Coronary artery (tissue), 2 donors: ENCODE data around the gene OR10AD1.
"Not testable (repeated sequence)": the region's sequence is repeated elsewhere in the genome, so short reads cannot be mapped to it uniquely, and the experiment has no call there.

Experiments
- DNase-seq: peaks from one replicate; pipeline ENCODE4 v3.0.0-alpha.2; 2017; ENCODE audit warnings: low spot score
- H3K27ac ChIP-seq, 2 donors: fragments of 200-600 bp; sonication (generic); one replicate each; pipeline ENCODE4 v1.5.1; 2016 to 2019
- H3K4me3 ChIP-seq: fragments of 200-600 bp; sonication (generic); 2 replicates; pipeline ENCODE4 v1.5.1; 2016; ENCODE audit warnings: mild to moderate bottlenecking, moderate library complexity
- TF ChIP-seq, protein P1 (sequence below): fragments of 200-600 bp; sonication (generic); IDR thresholded peaks from one replicate; pipeline ENCODE4 v1.5.1; 2019; ENCODE audit warnings: antibody characterized with exemption

Gene OR10AD1

DNA sequence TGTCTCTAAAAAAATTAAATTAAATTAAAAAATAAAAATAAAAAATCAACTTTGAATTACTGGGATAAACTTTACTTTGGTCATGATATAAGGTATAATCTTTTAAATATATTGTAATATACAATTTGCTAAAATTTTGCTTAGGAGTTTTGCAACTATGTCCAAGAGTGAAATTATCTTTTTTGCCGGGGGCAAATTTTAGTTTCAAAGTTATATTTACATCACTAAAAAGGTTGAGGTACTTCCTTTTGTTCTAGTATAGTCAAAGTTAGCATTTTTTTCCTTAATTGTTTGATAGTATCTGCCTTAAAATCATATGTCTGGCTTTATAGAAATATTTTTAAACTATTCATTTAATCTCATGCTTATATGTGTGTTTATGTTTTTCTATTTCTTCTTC lies 17.6 kb upstream of the OR10AD1 start:
- TF ChIP-seq, protein P1, sequence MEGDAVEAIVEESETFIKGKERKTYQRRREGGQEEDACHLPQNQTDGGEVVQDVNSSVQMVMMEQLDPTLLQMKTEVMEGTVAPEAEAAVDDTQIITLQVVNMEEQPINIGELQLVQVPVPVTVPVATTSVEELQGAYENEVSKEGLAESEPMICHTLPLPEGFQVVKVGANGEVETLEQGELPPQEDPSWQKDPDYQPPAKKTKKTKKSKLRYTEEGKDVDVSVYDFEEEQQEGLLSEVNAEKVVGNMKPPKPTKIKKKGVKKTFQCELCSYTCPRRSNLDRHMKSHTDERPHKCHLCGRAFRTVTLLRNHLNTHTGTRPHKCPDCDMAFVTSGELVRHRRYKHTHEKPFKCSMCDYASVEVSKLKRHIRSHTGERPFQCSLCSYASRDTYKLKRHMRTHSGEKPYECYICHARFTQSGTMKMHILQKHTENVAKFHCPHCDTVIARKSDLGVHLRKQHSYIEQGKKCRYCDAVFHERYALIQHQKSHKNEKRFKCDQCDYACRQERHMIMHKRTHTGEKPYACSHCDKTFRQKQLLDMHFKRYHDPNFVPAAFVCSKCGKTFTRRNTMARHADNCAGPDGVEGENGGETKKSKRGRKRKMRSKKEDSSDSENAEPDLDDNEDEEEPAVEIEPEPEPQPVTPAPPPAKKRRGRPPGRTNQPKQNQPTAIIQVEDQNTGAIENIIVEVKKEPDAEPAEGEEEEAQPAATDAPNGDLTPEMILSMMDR: no peak
- no peak for DNase-seq
- Histone ChIP-seq H3K27ac (no peak overlapping the region), H3K4me3 (no peak overlapping the region)

DNA sequence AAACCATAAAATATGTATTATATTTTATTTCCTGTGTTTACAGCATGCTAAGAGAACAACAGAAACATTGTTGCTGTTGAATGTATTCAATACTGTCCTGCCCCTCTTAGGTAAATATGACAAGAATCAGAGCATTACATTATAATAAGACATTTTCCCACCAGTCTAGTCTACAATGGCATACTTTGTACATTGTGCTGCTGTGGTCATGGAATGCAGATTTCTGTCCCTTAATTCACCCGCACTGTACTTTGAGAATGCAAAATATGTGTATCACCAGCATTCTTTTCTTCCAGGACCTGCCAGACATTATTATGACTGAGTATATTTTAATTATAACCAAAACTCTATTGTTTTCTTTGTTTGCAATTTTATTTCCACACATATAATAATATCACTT lies 16.5 kb upstream of the OR10AD1 start:
- H3K27ac ChIP-seq: no peak overlapping the region
- TF ChIP-seq, protein P1: no peak
- no peak for DNase-seq
- no peak overlapping the region for H3K4me3 ChIP-seq

DNA sequence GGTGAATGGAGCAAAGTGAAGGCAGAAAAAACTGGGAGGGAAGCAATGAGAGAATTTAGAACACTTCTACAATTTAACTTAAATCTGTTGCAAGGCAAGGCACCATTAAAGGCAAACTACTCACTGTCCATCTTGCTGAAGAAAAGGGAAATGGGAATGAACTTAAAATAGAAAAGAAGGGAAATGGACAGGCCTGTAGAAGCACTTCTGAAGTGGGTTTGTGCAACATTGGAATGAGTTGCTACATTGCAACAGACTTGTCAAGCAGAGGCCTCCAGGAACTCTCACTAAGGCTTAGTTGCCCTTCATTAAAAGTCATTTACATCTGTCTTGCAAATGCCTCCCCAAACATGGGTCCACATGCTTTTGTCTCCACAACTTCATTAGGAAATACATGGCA lies 13.7 kb upstream of the OR10AD1 start:
- Histone ChIP-seq H3K4me3 (no peak overlapping the region), H3K27ac (no peak overlapping the region)
- DNase-seq: no peak
- TF ChIP-seq, protein P1: no peak

DNA sequence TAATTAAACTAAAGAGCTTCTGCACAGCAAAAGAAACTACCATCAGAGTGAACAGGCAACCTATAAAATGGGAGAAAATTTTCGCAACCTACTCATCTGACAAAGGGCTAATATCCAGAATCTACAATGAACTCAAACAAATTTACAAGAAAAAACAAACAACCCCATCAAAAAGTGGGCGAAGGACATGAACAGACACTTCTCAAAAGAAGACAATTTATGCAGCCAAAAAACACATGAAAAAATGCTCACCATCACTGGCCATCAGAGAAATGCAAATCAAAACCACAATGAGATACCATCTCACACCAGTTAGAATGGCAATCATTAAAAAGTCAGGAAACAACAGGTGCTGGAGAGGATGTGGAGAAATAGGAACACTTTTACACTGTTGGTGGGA lies 6.4 kb upstream of the OR10AD1 start:
- not testable (repeated sequence) for DNase-seq, H3K27ac ChIP-seq, H3K4me3 ChIP-seq

DNA sequence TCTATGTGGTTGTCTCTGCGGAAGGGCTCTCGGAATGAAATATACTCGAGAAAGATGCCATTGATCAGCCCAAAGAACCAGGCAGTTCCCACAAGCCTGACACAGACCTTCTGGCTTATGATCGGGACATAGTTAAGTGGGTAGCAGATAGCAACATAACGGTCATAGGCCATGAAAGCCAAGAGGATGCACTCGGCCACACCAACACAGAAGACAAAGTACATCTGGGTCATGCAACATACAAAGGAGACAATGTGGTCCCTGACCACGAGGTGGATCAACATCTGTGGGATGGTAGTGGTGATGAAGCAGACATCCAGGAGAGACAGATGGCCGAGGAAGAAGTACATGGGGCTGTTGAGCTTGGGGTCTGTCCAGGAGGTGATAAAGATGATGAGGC lies 326 bp downstream of the OR10AD1 start:
- Histone ChIP-seq H3K4me3 (no peak overlapping the region), H3K27ac (no peak overlapping the region)
- DNase-seq: no peak
- TF ChIP-seq, protein P1: no peak

DNA sequence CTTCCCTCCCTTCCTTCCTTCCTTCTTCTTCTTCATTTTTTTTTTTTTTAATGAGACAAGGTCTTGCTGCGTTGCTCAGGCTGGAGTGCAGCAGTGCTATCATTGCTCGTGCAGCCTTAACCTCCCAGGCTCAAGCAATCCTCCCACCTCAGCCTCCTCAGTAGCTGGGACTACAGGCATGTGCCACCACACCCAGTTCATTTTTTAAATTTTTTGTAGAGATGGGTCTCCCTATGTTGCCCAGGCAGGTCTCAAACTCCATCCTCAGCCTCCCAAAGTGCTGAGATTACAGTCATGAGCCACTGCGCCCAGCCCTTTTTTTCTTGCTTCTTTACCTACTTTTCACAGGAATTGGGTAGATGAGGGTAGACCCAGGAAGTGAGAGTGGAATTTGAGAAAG lies 1.6 kb downstream of the OR10AD1 start:
- TF ChIP-seq, protein P1: no peak
- H3K4me3 ChIP-seq: no peak overlapping the region
- H3K27ac ChIP-seq: no peak overlapping the region
- DNase-seq: no peak

DNA sequence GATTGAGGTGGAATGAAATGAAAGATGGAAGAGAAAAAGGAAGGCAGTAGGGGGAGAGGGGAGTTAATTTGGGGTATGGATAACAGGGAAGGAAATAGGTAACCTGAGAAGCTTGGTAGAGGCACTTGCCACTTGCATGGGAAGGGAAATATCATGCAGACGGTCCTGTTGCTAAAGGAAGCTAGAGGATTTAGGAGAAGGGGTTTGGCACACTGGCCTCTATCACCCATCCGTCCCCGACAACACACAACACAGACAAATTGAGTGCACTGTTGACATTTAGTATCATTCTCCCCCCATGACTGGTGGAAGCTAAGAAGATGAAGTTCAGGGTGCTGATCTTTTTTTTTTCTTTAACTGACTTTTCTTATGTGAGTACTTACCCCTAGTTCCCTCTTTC lies 2.0 kb downstream of the OR10AD1 start:
- DNase-seq: no peak

More for the DNA sequence above, 2.0 kb downstream of the OR10AD1 start:
- TF ChIP-seq, protein P1: no peak
- Histone ChIP-seq H3K4me3 (no peak overlapping the region), H3K27ac (no peak overlapping the region)
